Rectal smooth muscle tissue (tissue), 1 donor: ENCODE results near the gene SSX2IP.
"Not testable (repeated sequence)": the region's sequence is repeated elsewhere in the genome, so short reads cannot be mapped to it uniquely, and the experiment has no call there.

Experiments used
- H3K27ac ChIP-seq: one replicate; pipeline ENCODE4 v1.7.0; 2013; ENCODE audit warnings: low read depth, low read length, inconsistent platforms
- H3K27me3 ChIP-seq: one replicate; pipeline ENCODE4 v1.7.0; 2013; ENCODE audit warnings: low read length; ENCODE audit not compliant: control insufficient read depth, insufficient read depth
- H3K36me3 ChIP-seq: one replicate; pipeline ENCODE4 v1.7.0; 2013; ENCODE audit warnings: low read length; ENCODE audit not compliant: control insufficient read depth, insufficient read depth
- H3K4me1 ChIP-seq: one replicate; pipeline ENCODE4 v1.7.0; 2013; ENCODE audit warnings: low read length; ENCODE audit not compliant: control insufficient read depth, insufficient read depth
- H3K4me3 ChIP-seq: one replicate; pipeline ENCODE4 v1.7.0; 2013; ENCODE audit warnings: low read length
- H3K9ac ChIP-seq: one replicate; pipeline ENCODE4 v1.7.0; 2013; ENCODE audit warnings: low read length

SSX2IP gene, protein sequence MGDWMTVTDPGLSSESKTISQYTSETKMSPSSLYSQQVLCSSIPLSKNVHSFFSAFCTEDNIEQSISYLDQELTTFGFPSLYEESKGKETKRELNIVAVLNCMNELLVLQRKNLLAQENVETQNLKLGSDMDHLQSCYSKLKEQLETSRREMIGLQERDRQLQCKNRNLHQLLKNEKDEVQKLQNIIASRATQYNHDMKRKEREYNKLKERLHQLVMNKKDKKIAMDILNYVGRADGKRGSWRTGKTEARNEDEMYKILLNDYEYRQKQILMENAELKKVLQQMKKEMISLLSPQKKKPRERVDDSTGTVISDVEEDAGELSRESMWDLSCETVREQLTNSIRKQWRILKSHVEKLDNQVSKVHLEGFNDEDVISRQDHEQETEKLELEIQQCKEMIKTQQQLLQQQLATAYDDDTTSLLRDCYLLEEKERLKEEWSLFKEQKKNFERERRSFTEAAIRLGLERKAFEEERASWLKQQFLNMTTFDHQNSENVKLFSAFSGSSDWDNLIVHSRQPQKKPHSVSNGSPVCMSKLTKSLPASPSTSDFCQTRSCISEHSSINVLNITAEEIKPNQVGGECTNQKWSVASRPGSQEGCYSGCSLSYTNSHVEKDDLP

DNA sequence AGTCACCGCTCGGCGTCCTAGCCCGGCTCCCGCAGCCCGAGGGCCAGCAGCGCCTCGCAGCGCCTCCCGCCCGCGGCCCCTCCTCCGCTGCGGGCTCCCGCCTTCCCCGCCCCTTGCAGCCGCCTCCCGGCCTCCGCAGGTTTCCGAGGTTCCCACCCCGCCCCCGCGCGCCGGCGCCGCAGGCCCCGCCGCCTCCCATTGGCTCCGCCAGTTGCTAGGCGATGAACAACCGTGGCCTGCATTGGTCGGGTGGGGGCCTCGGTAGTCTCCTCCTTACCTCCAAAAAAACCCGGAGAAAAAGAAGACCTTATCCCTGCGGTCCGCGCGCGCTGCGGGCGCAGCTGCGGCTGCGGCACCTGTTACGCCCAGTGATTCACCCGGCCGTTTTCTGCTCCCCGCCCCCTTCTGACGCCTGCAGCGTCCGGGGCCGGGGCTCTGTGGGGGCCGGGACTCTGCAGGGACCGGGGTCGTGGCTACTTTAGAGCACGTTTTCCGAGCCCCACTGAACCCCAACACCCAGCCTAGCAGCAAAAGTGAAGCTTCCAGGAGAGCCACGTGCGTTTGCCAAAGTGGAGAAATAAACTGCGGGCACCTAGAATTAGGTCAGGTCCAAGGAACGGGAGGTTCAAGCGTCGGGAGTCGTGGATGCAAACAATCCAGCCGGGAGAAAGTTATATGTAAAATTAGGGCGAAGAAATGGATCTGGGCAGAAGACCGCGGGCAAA lies at the start of gene SSX2IP:
SSX2IP (minus strand) TSS at position 65 of the 725 bp plus-strand sequence. CDS start 19,242 bp downstream, outside the sequence.
- Histone ChIP-seq H3K36me3 (no peaks in the 10 kb centered on the region), H3K4me3 (peak within 1 kb of the TSS; percentile 85), H3K9ac (peak within 1 kb of the TSS; percentile 81), H3K27ac (peak within 1 kb of the TSS; percentile 91), H3K27me3 (no peaks in the 10 kb centered on the region), H3K4me1 (peaks cover 11% of the 10 kb centered on the region)

- Histone ChIP-seq H3K9ac (no peak overlapping the region), H3K27me3 (no peaks in the 10 kb centered on the region), H3K4me1 (no peaks in the 10 kb centered on the region), H3K4me3 (no peak overlapping the region), H3K36me3 (no peaks in the 10 kb centered on the region), H3K27ac (no peak overlapping the region)
These were observed 48.0 kb upstream of the SSX2IP start for GRCh38 chr1:84738237-84738636.

GRCh38 chr1:84737590-84737989 lies 47.3 kb upstream of the SSX2IP start:
- no peaks in the 10 kb centered on the region for H3K36me3 ChIP-seq
- no peak overlapping the region for H3K4me3 ChIP-seq
- no peaks in the 10 kb centered on the region for H3K4me1 ChIP-seq
- H3K9ac ChIP-seq = no peak overlapping the region
- H3K27me3 ChIP-seq = no peaks in the 10 kb centered on the region
- no peak overlapping the region for H3K27ac ChIP-seq

DNA sequence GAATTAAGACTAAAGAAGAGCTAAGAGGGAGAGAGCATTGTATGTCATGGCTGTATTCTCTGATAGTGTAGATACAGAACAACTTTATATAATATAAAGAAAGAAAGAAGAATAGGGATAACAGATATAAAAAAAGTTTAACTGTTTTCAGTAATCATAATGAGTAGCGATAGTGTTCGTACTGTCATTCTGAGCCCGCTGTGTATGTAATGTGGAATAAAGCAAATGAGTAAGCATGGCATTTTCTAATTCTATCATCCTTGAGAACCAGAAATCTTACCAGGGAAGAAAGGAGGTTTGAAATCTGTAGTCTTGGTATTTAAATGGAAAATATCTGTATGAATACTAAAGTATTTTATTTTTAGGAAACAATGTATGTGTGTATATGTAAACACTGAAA lies 46.7 kb upstream of the SSX2IP start:
- Histone ChIP-seq H3K27me3 (no peaks in the 10 kb centered on the region), H3K36me3 (no peaks in the 10 kb centered on the region), H3K4me1 (no peaks in the 10 kb centered on the region), H3K9ac (no peak overlapping the region), H3K4me3 (no peak overlapping the region), H3K27ac (no peak overlapping the region)

GRCh38 chr1:84736445-84736844 lies 46.2 kb upstream of the SSX2IP start:
- Histone ChIP-seq H3K36me3 (no peaks in the 10 kb centered on the region), H3K27ac (no peak overlapping the region), H3K9ac (no peak overlapping the region), H3K4me3 (no peak overlapping the region), H3K27me3 (no peaks in the 10 kb centered on the region), H3K4me1 (no peaks in the 10 kb centered on the region)

- Histone ChIP-seq H3K27me3 (no peaks in the 10 kb centered on the region), H3K36me3 (no peaks in the 10 kb centered on the region), H3K4me3 (no peak overlapping the region), H3K9ac (no peak overlapping the region), H3K27ac (no peak overlapping the region), H3K4me1 (no peaks in the 10 kb centered on the region)
These were observed 45.2 kb upstream of the SSX2IP start for GRCh38 chr1:84735483-84735882.

GRCh38 chr1:84732520-84732919 lies 42.3 kb upstream of the SSX2IP start:
- Histone ChIP-seq H3K4me3 (no peak overlapping the region), H3K27ac (no peak overlapping the region), H3K27me3 (no peaks in the 10 kb centered on the region), H3K9ac (no peak overlapping the region), H3K4me1 (no peaks in the 10 kb centered on the region), H3K36me3 (no peaks in the 10 kb centered on the region)

- no peaks in the 10 kb centered on the region for H3K27me3 ChIP-seq
- H3K27ac ChIP-seq = no peak overlapping the region
- no peaks in the 10 kb centered on the region for H3K4me1 ChIP-seq
- H3K36me3 ChIP-seq = no peaks in the 10 kb centered on the region
- H3K4me3 ChIP-seq = no peak overlapping the region
- H3K9ac ChIP-seq = no peak overlapping the region
These were observed 41.3 kb upstream of the SSX2IP start for GRCh38 chr1:84731519-84731918.

GRCh38 chr1:84727711-84728110 lies 37.5 kb upstream of the SSX2IP start:
- not testable (repeated sequence) for H3K9ac ChIP-seq, H3K4me3 ChIP-seq, H3K36me3 ChIP-seq, H3K4me1 ChIP-seq, H3K27ac ChIP-seq, H3K27me3 ChIP-seq

DNA sequence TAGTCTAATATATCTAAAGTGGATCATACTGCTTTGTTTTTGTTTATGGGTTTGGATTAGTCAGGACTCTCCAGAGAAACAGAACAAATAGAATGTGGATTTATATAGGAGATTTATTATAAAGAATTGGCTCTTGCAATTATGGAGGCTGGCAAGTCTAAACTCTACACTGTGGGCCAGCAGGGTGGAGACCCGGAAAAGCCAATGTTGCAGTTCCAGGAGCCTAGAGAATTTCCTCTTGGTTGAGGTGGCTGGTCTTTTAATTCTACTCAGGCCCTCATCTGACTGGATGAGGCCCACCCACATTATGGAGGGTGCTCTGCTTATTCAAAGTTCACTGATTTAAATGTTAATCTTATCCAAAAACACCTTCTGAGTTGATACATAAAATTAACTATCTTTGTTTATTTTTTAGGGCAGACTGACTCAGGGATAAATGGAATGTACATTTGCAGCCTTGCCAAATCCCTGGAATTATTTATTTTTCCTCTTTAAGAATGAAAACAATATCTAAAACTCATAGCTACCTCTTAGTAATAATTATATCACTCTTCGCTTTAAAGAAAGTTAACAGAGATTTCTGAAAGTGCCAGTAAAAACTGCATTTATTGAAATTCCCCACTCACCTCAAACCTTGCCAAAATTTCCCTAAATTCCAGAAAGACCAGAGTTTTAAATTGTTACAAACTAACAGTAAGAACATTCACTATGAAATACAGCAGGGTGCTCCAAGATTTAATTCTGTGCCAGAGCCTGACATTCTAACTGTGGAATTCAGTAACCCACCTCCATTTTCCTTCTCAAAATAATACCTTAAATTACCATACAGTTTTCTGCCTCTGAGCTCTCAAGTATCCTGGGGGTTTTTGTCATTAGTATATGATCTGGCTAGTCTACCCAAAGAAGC lies 36.6 kb upstream of the SSX2IP start:
- Histone ChIP-seq H3K36me3 (no peaks in the 10 kb centered on the region), H3K27me3 (no peaks in the 10 kb centered on the region), H3K4me1 (peaks cover 2% of the 10 kb centered on the region), H3K4me3 (no peak overlapping the region), H3K27ac (no peak overlapping the region), H3K9ac (no peak overlapping the region)

- Histone ChIP-seq H3K36me3 (no peaks in the 10 kb centered on the region), H3K4me1 (peaks cover 19% of the 10 kb centered on the region), H3K27ac (no peak overlapping the region), H3K4me3 (no peak overlapping the region), H3K27me3 (no peaks in the 10 kb centered on the region), H3K9ac (no peak overlapping the region)
These were observed 34.0 kb upstream of the SSX2IP start for GRCh38 chr1:84724128-84724860.
